D341Med (cell line): ENCODE results near the gene WDR45B.

Experiments
- DNase-seq: peaks from one replicate; pipeline ENCODE4 v3.0.0; 2012; ENCODE audit warnings: low spot score

The WDR45B gene

GRCh38 chr17:82599674-82600661 is 48.3 kb downstream of the WDR45B start:
- peak; percentile 58 for DNase-seq

GRCh38 chr17:82598256-82599119 is 49.8 kb downstream of the WDR45B start:
- peak; percentile 41 for DNase-seq

GRCh38 chr17:82596837-82597672 is 51.2 kb downstream of the WDR45B start:
- DNase-seq = no peak

GRCh38 chr17:82596296-82596695 is 51.9 kb downstream of the WDR45B start:
- DNase-seq = no peak

GRCh38 chr17:82595893-82596292 is 52.4 kb downstream of the WDR45B start:
- no peak for DNase-seq

GRCh38 chr17:82594571-82594970 is 53.7 kb downstream of the WDR45B start:
- DNase-seq = no peak

GRCh38 chr17:82593590-82594087 is 54.6 kb downstream of the WDR45B start:
- DNase-seq = peak; percentile 58

- DNase-seq = peak; percentile 75
These were observed 55.3 kb downstream of the WDR45B start for GRCh38 chr17:82592767-82593589.

GRCh38 chr17:82592289-82592766 is 55.9 kb downstream of the WDR45B start:
- no peak for DNase-seq

- peak; percentile 39 for DNase-seq
These were observed 57.2 kb downstream of the WDR45B start for GRCh38 chr17:82590881-82591539.

- DNase-seq = no peak
These were observed 58.0 kb downstream of the WDR45B start for GRCh38 chr17:82590216-82590615.

GRCh38 chr17:82589851-82590180 is 58.4 kb downstream of the WDR45B start:
- no peak for DNase-seq

- DNase-seq = no peak
These were observed 59.7 kb downstream of the WDR45B start for GRCh38 chr17:82588266-82589175.

GRCh38 chr17:82587234-82588086 is 60.8 kb downstream of the WDR45B start:
- peak; percentile 51 for DNase-seq

- peak; percentile 37 for DNase-seq
These were observed 61.5 kb downstream of the WDR45B start for GRCh38 chr17:82586576-82587233.

GRCh38 chr17:82585935-82586575 is 62.2 kb downstream of the WDR45B start:
- DNase-seq = peak; percentile 67

- peak; percentile 43 for DNase-seq
These were observed 64.5 kb downstream of the WDR45B start for GRCh38 chr17:82583720-82584234.
